SHP77 (cell line): Measurements from ENCODE around the gene ACLY.
"Not testable (repeated sequence)": the region's sequence is repeated elsewhere in the genome, so short reads cannot be mapped to it uniquely, and the experiment has no call there.

ENCODE experiments used
- DNase-seq, 2 experiments: peaks; one replicate each; lab custom pipeline; 2025; lab: John Stamatoyannopoulos, UW

The ACLY gene

GRCh38 chr17:41939693-41940090 is 20.9 kb upstream of the ACLY start:
- no peak for DNase-seq

- no peak for DNase-seq
Observed at GRCh38 chr17:41939044-41939692, 20.4 kb upstream of the ACLY start.

- no peak for DNase-seq
Observed at GRCh38 chr17:41937970-41938954, 19.5 kb upstream of the ACLY start.

- DNase-seq = no peak
Observed at GRCh38 chr17:41935641-41936040, 16.9 kb upstream of the ACLY start.

GRCh38 chr17:41932816-41933389 is 14.2 kb upstream of the ACLY start:
- no peak for DNase-seq

- DNase-seq = not testable (repeated sequence)
Observed at GRCh38 chr17:41931715-41932114, 13.0 kb upstream of the ACLY start.

- not testable (repeated sequence) for DNase-seq
Observed at GRCh38 chr17:41930833-41931156, 12.0 kb upstream of the ACLY start.

- DNase-seq = peak; percentile 92 to 93
Observed at GRCh38 chr17:41930009-41930832, 11.5 kb upstream of the ACLY start, which contains the start of gene ODAD4. Gene ODAD4, plus strand, starts transcription at chr17:41930617. Its CDS starts 107 bp downstream, at chr17:41930724.

GRCh38 chr17:41928693-41929251 is 10.0 kb upstream of the ACLY start:
- no peak for DNase-seq

GRCh38 chr17:41925991-41926590 is 7.3 kb upstream of the ACLY start:
- DNase-seq = no peak

GRCh38 chr17:41920580-41920955 is 1.8 kb upstream of the ACLY start:
- no peak for DNase-seq

- DNase-seq = no peak
Observed at GRCh38 chr17:41919840-41920579, 1.3 kb upstream of the ACLY start.

GRCh38 chr17:41919165-41919817 is 540 bp upstream of the ACLY start:
- peak; percentile 33 to 45 for DNase-seq

- peak; percentile 24 to 46 for DNase-seq
Observed at GRCh38 chr17:41917679-41918313, 955 bp downstream of the ACLY start.

- no peak for DNase-seq
Observed at GRCh38 chr17:41917192-41917591, 1.6 kb downstream of the ACLY start.

GRCh38 chr17:41915566-41915965 is 3.2 kb downstream of the ACLY start:
- DNase-seq = no peak

GRCh38 chr17:41915020-41915419 is 3.7 kb downstream of the ACLY start:
- DNase-seq = no peak

GRCh38 chr17:41914358-41914766 is 4.4 kb downstream of the ACLY start:
- no peak for DNase-seq

GRCh38 chr17:41913798-41914197 is 5.0 kb downstream of the ACLY start:
- no peak for DNase-seq
